Body of pancreas (tissue), 4 donors: Measurements from ENCODE around the gene NPPC.

Source experiments
- CTCF ChIP-seq, 7 experiments: fragments of 450-650 bp in 4 of 7; fragments of 200-600 bp in 3 of 7; sonication (generic) in 3 of 7; IDR thresholded peaks; one replicate each; pipeline ENCODE4 v1.5.1; 2016 to 2019; ENCODE audit warnings: antibody characterized with exemption in 7 of 7
- POLR2A ChIP-seq, 3 donors: fragments of 450-650 bp; IDR thresholded peaks; one replicate each; pipeline ENCODE4 v1.6.1; 2016; ENCODE audit warnings: antibody characterized with exemption in 3 of 3, mild to moderate bottlenecking in 2 of 3

- TF ChIP-seq CTCF (IDR thresholded peaks at IDR 0.05), result no peak
- no peak for TF ChIP-seq POLR2A (IDR thresholded peaks at IDR 0.05)
Observed at GRCh38 chr2:231934441-231935206, 8.4 kb upstream of the NPPC start.
